Measurements from ENCODE around the gene USH1G. TPM values are rescaled to one million over a fixed set of nuclear protein-coding genes. Genes with fewer than 3 reads are reported as not detected.

USH1G gene
- total RNA-seq, 1 donor from 2014 or later, result not detected

Other genes starting within 250 kb of the USH1G start
- not detected in 2 replicates for gene CD300LF, start 210.3 kb downstream of the USH1G start, total RNA-seq
- gene RAB37, start 186.0 kb downstream of the USH1G start, total RNA-seq, result 0.87 TPM in 1 of 2 replicates, not detected in the other
- gene NHERF1, start 174.6 kb downstream of the USH1G start, total RNA-seq, result 17.7 and 18.4 TPM in 2 replicates
- 26.6 and 36.5 TPM in 2 replicates for gene NAT9, start 146.9 kb downstream of the USH1G start, total RNA-seq
- 1.1 TPM in 1 of 2 replicates, not detected in the other for gene GRIN2C, start 63.4 kb downstream of the USH1G start, total RNA-seq
- 38.6 and 46.9 TPM in 2 replicates for gene FDXR, start 50.3 kb downstream of the USH1G start, total RNA-seq
- not detected in 2 replicates for gene FADS6, start 29.6 kb downstream of the USH1G start, total RNA-seq
- gene OTOP2, start 1.0 kb upstream of the USH1G start, total RNA-seq, result not detected in 2 replicates
- gene OTOP3, start 12.6 kb upstream of the USH1G start, total RNA-seq, result not detected in 2 replicates
- 23.1 and 30.6 TPM in 2 replicates for gene HID1, start 49.5 kb upstream of the USH1G start, total RNA-seq
- gene CDR2L, start 64.4 kb upstream of the USH1G start, total RNA-seq, result 40.7 and 63.5 TPM in 2 replicates
- 38.7 and 49.7 TPM in 2 replicates for gene MRPL58, start 89.4 kb upstream of the USH1G start, total RNA-seq
- gene ATP5PD, start 123.7 kb upstream of the USH1G start, total RNA-seq, result 228 and 300 TPM in 2 replicates
- gene KCTD2, start 124.0 kb upstream of the USH1G start, total RNA-seq, result 18.6 and 21.0 TPM in 2 replicates
- gene SLC16A5, start 164.7 kb upstream of the USH1G start, total RNA-seq, result 5.7 and 7.1 TPM in 2 replicates
- gene ARMC7, start 186.7 kb upstream of the USH1G start, total RNA-seq, result 8.9 and 9.7 TPM in 2 replicates
- 41.5 and 62.0 TPM in 2 replicates for gene NT5C, start 208.5 kb upstream of the USH1G start, total RNA-seq
- gene JPT1, start 231.3 kb upstream of the USH1G start, total RNA-seq, result 257 and 318 TPM in 2 replicates